NCI-H2196 treated with DMSO at 0.1 percent for 48 hours (cell line): ENCODE measurements around the gene ASTN2.

Experiments
- DNase-seq: peaks from one replicate; lab custom pipeline; 2025; ENCODE audit not compliant: unreplicated experiment; lab: John Stamatoyannopoulos, UW

Gene ASTN2

DNA sequence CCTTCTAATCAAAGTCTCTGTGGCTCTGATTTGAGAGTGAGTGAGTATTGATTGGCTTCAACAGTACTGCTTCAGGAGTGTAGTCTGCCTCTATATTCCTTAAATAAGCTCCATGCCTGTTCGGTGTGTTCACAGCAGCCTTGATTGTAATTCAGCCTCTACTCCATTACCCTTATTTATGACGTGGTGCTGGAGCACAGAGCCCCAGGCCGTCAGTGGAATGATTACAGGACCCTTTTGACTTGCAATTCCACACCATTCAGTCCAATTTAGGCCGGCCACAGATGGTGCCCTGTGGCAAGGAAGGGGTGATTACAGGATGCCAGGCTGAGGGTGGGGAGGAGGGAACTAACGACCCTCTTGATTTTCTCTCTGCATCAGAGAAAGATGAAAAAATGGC, 110.3 kb downstream of the ASTN2 start:
- DNase-seq: no peak

DNA sequence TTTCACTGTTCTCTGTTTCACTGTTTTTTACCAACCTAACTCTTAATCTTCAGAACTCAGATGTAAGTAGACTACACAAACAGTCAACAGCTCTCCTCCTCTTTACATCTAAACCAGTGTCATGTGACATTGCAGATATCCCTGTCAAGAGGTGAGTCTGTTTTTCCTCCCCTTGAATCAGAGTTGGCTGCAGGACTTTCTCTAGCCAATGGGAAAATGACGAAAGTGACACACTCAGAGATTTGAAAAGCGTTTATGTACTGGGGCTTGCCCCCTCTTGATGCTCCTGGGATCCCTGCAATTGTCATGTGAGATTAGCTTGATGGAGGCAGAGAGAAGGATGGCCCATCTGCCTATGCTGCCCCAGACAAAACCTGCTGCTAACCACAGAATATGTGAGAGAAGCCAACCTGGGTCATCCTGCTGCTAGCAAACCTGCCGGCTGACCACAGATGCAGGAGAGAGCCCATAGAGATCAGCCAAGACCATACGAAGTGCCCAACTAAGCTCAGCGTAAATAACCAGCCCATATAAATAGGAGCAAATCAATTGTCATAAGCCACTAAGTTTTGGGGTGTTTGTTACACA, 111.1 kb downstream of the ASTN2 start:
- DNase-seq: no peak

DNA sequence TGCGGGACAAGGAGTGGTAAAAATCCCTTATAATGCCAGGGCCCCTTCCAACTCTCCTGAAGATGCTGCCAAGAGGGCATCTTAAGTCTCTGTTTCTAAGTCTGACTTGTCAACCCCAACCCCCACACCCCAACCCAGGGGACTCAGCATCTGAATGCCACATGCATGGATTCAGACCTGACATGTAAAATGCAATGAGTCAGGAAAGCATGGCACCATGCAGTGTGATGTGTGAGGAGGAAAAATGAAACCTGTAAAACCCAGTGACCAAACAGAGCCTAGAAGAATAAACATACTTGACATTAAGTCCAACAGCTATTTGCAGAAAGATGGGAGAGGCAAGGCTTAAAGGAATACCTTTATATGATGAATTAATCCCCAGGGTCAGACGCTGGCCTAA, 112.4 kb downstream of the ASTN2 start:
- DNase-seq: no peak

DNA sequence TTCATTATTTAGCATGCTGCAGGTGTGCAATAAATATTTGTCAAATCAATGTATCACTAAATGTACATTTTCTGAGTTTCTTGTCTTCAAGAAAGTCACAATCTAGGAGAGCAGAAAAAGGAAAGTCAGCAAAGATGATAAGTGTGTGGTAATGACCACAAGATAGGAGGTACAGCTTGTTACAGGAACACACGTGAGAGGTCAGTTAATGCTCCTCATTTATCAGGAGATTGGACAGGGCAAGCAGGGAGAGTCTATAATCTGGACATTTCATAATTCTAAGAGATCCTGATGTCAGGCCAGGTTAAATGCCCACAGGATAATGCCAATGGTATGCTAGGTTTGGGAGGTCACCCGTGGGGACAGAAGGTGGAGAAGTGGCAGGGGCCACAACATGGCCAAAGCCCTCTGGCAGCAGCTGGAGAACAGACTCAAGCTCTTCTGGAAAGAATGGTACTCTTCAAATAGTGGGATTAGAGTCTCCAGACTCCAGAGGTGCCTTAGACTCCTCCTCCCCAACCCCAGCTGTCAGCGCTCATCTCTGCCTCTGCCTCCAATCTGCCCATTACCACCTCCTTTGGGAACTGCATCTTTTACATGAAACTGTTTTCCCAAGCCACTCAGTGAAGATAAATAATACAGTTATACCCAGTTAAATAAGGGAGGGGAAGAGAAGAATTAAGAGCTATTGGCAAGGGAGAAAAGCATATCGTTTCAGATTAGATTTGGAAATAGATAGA, 114.3 kb downstream of the ASTN2 start:
- no peak for DNase-seq

DNA sequence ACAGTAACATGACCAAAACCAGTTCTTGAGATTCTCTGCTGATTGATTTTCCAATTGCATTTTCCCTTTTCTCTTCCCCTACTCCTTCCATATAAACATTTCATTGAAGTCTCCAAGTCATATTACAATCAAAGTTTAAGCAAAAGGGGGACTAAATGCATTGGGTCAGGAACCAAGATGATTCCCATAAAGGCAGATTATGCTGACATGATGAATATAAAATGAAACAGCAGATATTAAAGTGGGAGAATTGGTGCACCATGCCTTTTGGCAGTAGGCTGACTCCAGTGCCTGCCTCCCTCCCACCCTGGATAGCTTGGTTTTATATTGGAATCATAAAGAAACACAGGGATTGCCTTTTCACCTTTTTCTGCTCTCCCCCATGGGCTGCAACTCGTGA, 118.4 kb downstream of the ASTN2 start:
- no peak for DNase-seq

DNA sequence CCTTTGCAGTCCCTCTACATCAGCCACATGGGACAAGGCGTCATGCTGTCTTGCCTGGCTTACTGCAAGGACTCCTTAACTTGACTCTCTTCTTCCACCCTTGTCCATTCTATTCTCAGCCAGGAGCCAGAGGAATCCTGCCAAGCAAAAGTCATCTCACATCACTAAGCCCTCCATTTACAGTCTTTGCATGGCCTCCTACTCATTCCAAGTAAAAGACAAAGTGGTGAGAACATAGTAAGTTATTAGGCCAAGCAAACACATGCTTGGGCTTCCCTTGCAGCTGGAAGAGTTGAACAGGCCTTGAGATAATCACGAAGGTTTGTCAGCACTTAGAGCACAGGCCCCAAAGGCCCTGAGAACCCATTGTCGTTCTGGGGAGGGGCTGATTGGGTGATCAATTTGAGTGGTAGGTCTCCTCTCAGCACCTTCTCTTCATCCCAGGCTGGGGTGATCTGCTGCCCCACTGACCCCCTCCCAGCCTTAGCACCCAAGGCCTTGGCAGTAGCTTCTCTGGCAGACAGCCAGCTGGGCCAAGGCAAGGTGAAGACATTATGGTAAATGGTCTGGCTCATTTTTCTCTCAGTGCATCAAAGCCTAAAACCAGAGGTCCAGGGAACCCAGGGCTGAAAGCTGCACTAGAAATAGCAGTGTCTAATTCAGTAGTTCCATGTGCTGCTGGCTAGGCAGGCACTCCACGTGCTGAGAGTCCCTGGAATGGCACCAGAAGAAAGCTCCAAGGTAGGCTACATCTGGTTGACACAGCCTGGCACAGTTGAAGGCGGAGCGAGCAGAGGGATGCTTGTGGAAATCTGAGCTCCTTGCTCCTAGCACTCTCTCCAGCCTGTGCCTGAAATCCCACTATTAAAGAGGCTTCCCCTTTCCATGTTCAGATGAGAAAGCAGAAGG, 121.4 kb downstream of the ASTN2 start:
- no peak for DNase-seq

DNA sequence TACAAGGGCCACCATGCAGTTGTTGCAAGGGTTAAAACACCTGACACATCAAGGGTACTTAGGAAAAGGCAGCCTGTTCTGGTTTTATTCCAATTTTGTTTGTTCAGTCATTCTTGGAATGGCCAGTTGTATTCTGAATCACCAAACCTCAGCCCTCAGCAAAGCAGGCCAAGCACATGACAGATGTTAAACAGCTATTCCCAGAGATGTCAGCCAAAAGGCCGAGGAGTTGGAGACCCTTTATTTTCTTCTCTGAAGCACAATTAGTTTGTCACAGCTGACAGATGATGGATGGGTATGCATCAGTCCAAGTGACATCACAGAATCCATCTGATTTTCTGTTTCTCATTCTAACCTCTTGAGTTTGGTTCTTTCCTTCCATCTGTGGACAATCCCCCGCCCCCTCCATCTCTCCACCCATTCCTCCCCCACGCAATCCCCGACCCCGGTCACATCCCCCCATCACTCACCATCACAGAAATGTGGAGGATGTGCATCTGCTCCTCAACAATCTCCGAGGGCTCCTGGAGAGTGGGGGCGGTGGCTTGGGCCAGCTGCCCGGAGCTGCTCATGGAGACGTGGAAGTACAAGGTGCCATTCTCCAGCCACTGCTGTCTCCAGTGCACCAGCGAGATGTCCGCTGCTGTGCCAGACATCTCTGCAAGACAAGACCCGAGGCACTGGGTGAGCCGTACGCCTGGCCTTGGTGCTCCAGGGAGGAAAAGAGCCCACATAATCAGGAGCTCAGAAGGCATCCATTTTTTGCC, 123.8 kb downstream of the ASTN2 start:
- DNase-seq: no peak

DNA sequence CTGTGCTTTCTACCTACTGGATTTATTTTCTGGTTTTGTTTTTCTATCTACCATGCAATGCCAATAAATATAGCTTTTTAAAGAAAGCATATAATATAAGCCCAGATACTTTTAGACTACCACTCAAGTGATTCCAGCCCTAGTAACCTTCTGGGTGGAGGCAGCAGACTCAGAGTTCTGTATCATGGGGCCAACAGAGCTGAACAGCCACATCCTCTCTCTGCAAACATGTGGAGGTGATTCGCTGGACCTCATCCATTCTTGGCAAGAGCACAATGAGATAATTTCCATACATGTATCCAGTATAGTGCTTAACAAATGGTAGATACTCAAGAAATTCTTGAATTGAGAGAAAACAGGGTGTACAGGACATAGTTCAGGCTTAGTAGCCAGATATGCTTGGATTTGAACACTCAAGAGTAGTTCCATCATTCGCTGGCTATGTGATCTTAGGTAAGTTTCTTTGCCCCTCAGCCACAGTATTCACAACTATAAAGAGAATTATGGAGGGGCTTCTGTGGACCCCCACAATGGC, 124.5 kb downstream of the ASTN2 start:
- no peak for DNase-seq

DNA sequence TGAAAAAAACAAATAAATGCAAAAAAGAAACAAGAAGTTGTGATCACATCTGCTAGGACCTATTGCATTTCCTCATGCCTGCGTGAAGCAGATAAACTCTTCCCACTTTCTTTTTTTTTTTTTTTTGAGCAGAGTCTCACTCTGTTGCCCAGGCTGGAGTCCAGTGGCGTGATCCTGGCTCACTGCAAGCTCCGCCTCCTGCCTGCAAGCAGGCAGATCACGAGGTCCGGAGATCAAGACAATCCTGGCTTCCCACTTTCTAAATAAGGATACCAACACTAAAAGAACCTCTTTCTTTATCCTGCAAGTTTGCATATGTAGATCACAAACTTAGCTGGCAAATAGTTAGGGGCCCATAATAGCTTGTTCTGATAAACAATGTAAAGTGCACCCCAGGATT, 128.6 kb downstream of the ASTN2 start:
- no peak for DNase-seq

DNA sequence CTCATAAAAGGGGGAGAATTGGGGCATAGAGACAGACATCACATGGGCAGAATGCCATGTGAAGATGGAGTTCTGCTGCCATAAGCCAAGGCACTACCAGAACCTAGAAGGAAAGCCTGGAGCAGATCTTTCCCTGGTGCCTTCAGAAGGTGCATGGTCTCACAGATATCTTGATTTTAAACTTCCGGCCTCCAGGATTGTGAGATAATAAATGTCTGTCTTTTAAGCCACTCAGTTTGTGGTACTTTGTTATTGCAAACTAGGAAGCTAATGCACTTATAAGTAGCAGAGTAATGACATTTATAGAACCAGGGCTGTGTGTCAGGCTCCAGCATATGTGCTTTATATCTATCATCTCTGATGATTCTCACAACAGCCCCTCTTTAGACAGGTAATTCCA, 130.4 kb downstream of the ASTN2 start:
- no peak for DNase-seq

DNA sequence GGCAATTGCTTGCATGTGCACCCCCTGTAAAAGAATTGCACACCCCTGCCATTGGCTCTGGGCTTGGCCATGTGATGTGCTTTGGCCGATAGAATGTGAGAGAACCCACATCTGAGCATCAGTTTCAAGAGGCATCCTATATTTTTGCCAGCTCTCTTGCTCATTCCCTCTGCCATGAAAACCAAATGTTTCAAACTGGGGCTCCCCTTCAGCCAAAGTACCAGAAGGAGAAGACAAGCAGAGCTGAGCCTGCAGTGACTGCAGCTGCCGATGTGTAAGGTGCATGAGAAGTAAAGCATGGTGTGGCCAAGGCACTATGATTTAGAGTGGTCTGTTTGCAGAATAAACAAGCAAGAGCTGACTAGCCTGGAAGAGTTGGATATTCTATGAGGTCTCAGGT, 132.3 kb downstream of the ASTN2 start:
- DNase-seq: no peak

DNA sequence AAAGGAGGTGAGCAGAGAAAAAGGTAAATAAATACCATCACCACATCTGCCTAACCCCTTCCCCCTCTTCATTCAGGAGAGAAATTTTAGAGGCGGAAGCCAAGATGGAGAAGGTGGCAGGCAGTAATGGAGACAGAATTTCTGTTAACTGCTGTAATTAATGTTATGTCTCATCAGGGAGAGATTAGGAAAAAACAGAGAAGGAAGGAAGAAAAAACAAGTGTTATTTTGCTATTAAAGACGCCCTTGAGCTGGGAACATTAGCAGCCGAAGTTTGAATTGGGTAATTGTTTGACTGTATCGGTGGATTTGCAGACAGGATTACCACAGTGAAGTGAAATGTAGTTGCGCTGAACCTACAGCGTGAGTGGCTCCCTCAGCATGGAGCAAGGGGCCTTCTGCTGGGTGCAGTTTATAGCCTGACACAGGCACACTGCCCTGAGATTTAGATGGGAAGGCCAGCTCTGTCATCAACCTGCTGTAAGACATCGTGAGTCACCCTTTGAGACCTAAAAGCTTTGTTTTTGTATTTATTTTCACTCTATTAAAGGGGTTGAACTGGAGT, 136.3 kb downstream of the ASTN2 start:
- DNase-seq: no peak

DNA sequence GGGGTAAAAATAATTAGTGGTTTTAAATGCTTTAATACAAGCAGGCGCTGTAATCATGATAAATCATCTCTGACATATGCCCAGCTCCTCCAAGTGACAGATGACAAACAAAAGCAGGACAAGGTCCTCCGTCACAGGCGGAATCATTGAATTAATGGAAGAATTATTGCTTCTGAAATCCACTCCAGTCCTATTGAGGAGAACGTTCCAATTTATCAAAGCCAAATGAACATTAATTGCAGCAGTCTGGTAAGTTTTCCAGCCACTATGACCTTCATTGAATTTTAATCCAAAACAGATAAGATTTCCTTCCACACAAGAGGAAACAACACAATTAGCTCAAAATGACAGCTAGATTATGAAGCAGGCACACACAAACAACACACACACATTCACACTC, 136.8 kb downstream of the ASTN2 start:
- no peak for DNase-seq

DNA sequence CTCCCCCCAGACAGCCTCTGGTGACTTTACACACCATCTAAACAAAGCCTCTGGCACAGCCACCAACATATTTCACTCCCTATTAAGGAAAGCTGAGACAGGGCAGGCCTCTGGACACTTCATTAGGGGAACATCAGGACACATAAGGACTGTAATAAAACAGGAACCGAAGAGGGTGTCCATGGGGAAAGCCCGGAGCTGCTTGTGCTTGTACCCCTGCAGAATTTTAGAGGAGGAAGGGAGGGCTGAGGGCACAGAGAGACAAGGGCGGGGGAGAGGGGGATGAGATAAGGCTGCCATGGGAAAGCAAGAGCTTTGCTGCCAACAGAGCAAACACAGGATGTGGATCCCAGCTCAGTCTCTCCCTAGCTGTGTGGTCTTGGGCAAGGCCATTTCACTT, 138.4 kb downstream of the ASTN2 start:
- peak; percentile 40 for DNase-seq

DNA sequence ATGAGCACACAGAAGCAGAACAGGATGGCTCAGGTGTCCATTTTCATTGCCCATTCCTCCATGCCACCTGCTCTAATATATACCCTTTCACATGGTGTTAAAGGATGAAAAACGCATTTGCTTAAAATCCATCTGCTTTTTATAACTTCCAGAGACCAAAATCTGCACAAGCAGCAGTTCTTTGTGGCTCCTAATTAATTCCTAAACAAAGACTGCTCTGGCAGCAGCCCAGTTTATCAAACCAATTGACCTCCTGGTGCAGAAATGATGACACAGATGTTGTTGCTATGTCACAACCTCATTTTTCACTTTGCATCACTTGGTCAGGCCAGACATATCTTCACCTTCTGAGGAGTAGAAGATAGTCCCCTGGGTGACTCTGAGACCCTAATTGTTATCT, 141.2 kb downstream of the ASTN2 start:
- DNase-seq: no peak

DNA sequence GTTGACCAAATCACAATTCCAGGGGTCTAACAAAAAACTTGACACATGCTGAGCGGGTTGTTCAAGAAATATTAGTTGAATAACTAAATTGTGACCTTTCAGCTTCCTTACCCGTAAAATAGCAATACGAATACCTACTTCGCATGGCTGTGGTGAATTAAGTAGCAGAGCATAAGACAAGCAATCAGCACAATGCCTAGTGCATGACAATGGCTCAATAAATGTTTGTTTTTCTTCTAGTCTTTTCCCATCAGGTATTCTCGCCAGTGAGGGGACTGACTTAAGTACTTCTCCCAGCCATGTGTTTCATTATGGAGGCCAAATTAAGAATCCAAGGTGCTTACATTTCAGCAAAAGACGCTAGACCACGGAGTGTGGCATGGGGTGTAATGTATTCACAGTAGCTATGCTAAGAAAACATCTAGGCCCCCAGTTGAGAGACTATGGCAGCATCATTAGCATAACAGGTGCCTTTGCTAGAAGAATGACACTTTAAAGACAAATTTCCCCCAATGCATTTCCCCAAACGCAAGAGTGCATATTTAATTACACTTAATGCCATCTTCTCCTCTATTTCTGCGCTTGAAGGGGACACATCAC, 145.9 kb downstream of the ASTN2 start:
- no peak for DNase-seq

DNA sequence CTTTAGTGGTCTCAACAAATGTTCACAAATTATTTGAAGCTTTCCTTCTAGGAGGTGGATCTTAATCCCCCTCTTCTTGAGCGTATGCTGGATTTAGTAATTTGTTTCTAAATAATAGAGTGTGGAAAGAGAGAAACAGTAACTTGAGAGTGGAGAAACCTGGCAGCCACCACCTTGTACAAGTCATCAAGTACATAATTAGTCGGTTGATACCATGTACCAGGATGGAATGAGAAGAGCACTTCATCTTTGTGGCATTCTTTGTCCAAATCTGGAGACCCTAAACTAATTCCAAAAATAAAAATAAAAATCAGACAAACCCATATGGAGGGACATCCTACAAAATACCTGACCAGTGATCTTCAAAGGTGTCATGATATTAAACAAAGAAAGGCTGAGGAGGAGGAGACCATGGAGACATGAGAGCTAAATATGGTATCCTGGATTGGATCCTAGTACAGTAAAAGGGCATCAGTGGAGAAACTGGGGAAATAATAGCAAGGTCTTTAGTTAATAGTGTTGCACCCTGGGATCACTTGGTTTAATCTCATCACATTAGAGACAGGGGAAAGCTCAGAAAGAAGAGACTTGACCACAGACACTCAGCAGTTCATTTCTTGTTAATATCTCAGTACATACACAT, 147.9 kb downstream of the ASTN2 start:
- DNase-seq: no peak

DNA sequence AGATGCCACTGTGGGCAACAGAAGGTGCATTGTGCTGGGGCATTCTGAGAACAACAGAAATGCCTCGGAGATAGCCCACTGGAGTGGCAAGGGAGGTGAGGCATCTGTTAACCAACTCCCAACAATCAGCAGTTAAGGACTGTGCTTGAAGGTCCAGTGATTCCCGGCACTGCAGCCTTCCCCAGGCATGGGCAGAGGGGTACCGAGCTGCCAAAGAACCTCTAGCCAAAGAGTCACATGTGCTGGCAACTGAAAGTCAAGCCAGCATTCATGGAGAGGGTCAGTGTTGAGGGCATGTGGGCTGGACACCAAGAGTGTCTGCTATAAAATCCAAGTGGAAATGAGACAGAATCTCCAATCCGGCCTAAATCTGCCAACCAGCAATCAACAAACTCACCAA, 149.6 kb downstream of the ASTN2 start:
- DNase-seq: no peak

DNA sequence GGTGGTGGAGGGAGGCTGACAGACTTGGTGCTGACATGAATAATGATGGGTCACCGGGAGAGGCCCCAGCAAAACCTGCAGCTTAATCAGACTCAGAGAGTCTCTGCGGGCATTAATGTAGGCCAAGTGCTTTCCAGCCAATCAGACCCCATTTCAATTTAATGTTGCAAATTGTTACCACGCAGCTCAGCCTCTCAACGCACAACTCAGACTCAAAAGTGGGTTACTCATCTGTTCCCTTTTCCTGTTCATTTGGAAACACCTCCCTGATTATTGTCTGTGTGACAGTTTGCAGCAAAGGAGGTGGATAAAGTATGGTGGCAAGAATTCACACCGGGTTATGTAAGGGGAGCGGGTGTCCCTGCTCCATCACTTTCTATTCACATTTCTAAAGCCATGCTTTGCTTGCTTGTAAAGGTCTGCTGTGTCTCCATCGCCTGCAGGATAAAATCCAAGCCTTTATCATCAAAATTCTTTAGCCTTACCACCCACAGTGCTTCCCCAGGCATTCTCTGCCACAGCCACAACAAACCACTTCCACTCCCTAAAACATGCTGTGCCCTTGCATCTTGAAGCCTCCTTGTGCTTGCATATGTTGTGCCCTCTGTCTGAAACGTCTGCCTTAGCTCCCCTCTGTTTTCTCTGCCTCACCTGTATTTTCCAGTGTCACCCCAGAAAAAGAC, 156.5 kb downstream of the ASTN2 start:
- DNase-seq: no peak
